ENCODE data around the gene SNAP29.
"Not testable (repeated sequence)": the region's sequence is repeated elsewhere in the genome, so short reads cannot be mapped to it uniquely, and the experiment has no call there.

SNAP29 gene

GRCh38 chr22:20858615-20859416 lies at the start of gene SNAP29, which contains the start of gene PI4KA:
TSS of gene SNAP29 (plus strand) at chr22:20859007. CDS start at chr22:20859111, 104 bp downstream.
TSS of gene PI4KA (minus strand) at chr22:20858811. CDS start at chr22:20858725, 86 bp downstream.
- in situ Hi-C loops (cut with MboI; ENCODE audit: low sequenced_read_pairs): no loop called here

DNA sequence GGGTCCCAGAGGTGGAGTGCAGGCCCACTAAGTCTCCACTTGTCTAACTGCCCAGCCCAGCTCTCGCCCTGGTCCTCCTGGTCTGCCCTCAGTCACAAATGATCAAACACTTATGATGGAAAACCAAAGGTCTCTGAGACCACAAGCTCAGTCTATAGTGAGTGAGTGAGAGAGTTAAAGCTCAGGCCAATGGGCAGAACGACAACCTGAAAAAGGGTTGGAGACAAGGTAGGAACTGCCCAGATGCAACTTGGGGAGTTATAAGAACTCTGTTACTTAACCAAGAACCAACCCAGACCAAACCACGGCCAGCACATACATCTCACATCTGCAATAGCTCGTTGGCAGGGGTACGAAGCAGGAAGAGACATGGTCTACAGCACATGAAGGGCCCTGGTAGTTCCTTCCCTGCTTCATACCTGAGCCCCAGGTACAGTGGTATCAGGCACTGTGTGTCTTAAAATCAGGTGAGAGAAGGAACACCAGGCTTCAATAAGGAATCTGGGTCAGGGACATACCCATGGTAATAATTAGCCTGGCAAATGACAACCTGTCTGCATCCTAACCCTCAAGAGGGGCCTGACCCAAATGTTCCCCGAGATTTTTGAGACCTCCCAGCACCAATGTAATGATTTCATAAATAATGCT lies 49.1 kb upstream of the SNAP29 start:
- in situ Hi-C loops (cut with MboI; ENCODE audit: low sequenced_read_pairs): no loop called here

- in situ Hi-C loops (cut with MboI; ENCODE audit: low sequenced_read_pairs): no loop called here
Observed at GRCh38 chr22:20810645-20811044, 48.2 kb upstream of the SNAP29 start.

- in situ Hi-C loops (cut with MboI; ENCODE audit: low sequenced_read_pairs): no loop called here
Observed at GRCh38 chr22:20811171-20811570, 47.6 kb upstream of the SNAP29 start.

DNA sequence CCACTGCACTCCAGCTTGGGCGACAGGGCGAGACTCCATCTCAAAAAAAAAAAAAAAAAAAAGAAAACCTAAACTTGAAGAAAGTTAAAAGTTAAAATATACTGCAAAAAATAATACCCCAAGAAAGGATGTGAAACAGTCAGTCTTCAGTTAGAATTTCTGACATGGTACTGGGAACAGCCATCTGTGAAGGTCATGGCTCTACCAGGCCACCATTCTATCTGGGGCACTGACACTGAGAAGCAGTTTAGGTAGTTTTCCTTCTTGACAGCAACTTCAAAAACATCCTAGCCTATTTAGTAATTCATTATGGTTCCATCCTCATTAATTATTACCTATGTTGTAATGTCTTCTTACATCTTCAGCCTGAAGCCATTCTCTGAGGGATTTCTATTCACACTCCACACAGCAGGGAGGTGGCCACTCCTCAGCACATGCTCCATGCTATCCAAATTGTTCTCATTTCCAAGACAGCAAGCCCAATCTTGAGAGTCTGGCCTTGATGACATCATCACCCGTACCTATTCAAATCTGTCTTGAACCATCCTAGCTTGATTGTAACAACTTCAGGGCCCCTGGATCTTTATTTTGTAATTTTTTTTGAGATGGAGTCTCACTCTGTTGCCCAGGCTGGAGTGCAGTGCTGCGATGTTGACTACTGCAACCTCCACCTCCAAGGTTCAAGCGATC lies 46.7 kb upstream of the SNAP29 start:
- in situ Hi-C loops (cut with MboI; ENCODE audit: low sequenced_read_pairs): no loop called here

- in situ Hi-C loops (cut with MboI; ENCODE audit: low sequenced_read_pairs): no loop called here
Observed at GRCh38 chr22:20813056-20813455, 45.8 kb upstream of the SNAP29 start.

- in situ Hi-C loops (cut with MboI; ENCODE audit: low sequenced_read_pairs): no loop called here
Observed at GRCh38 chr22:20814221-20814808, 44.5 kb upstream of the SNAP29 start.

GRCh38 chr22:20815477-20816050 lies 43.2 kb upstream of the SNAP29 start:
- in situ Hi-C loops (cut with MboI; ENCODE audit: low sequenced_read_pairs): no loop called here

DNA sequence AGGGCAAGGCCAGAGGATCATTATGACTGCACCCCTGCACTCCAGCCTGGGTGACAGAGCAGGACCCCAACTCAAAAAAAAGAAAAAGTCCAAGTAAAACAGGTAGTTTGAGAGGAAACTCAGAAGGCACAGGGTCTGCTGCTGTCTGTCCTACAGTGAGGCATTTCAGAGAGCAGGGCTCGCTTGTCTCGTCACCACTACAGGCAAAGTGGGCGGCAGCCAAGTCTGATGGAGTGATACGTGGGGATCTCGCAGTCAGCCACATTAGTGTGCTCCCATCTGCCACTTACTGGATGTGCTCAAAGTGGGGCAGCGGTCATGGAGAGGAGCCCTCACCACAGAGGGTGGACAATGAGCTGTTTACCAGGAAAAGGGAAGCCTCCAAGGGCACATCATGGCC lies 42.2 kb upstream of the SNAP29 start:
- in situ Hi-C loops (cut with MboI; ENCODE audit: low sequenced_read_pairs): no loop called here

- in situ Hi-C loops (cut with MboI; ENCODE audit: low sequenced_read_pairs): no loop called here
Observed at GRCh38 chr22:20818471-20818870, 40.3 kb upstream of the SNAP29 start.

DNA sequence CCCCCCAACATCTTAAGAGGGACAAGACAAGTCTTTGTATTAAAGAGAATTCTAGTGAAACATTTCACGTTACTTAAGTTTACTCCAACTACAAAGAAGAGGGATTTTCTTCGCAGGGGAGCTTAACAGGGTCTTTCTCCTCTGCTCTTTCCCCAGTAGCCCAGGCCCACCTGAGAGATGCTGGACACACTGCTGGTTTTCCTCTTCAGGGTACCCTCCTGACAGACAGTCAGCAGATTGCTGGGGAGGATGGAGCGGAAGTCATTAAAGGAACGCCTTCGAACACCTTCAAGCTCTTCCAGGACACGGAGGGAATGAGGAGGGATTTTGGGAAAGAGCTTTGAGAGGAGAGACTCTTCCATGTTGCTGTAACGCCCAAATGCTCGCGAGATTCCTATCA lies 39.3 kb upstream of the SNAP29 start:
- in situ Hi-C loops (cut with MboI; ENCODE audit: low sequenced_read_pairs): no loop called here

- in situ Hi-C loops (cut with MboI; ENCODE audit: low sequenced_read_pairs): not testable (repeated sequence)
Observed at GRCh38 chr22:20821717-20822239, 37.0 kb upstream of the SNAP29 start.

GRCh38 chr22:20822240-20822639 lies 36.6 kb upstream of the SNAP29 start:
- in situ Hi-C loops (cut with MboI; ENCODE audit: low sequenced_read_pairs): no loop called here

DNA sequence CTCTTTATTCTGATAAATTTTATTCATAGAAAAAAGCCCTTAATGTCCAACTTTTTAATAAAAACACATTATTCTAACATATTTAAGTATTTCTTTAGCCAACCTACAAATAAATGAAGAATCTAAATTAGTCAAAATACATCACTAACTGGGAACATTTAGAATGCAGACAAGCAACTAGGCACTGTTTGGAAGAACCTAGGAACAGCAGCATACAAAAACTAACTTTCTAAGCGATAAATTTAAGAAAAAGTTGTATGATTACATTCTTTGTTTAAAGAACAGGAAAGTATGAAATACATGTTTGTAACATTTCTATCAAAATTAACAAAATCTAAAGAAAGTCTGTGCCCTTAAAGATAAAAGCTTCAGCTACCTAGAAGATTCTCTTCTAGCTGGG lies 35.5 kb upstream of the SNAP29 start:
- in situ Hi-C loops (cut with MboI; ENCODE audit: low sequenced_read_pairs): no loop called here

DNA sequence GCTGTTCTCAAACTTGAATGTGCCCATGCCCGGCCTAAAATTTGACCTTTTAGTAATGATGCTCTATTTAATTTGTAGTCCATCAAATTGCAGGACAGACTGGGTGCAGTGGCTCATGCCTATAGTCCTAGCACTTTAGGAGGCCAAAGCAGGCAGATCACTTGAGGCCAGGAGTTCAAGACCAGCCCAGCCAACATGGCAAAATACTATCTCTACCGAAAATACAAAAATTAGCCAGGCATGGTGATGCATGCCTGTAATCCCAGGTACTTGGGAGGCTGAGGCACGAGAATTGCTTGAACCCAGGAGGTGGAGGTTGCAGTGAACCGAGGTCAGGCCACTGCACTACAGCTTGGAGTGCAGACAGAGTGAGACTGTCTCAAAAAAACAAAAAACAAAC lies 33.6 kb upstream of the SNAP29 start:
- in situ Hi-C loops (cut with MboI; ENCODE audit: low sequenced_read_pairs): not testable (repeated sequence)

DNA sequence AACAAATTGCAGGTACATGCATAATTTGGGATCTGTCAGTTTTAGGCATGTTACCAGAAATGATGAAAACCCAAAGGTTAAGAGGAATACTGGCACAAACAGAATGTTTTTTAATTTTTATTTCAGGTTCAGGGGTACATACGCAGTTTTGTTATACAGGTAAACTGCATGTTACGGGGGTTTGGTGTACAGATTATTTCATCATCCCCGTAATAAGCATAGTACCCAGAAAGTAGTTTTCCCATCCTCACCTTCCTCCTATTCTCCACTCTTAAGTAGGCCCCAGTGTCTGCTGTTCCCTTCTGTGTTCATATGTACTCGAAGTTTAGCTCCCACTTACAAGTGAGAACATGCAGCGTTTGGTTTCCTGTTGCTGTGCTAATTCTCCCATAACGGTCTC lies 33.2 kb upstream of the SNAP29 start:
- in situ Hi-C loops (cut with MboI; ENCODE audit: low sequenced_read_pairs): no loop called here

DNA sequence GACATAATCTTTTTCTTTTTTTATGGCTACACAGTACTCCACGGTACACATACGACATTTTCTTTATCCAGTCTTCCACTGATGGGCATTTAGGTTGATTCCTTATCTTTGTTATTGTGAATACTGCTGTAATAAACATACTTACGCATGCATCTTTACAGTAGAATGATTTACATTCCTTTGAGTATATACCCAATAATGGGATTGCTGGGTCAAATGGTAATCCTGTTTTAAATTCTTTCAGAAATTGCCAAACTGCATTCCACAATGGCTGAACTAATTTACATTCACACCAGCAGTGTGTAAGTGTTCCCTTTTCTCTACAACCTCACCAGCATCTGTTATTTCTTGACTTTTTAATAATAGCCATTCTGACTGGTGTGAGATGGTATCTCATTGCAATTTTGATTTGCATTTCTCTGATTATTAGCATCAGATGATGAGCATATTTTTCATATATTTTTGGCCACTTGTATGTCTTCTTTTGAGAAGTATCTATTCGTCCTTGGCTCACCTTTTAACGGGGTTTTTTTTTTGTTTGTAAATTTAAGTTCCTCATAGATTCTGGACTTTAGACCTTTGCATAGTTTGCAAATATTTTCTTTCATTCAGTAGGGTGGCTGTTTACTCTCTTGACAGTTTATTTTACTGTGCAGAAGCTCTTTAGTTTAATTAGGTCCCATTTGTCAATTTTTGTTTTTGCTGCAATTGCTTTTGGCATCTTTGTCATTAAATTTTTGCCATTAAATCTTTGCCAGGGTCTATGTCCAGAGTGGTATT lies 32.2 kb upstream of the SNAP29 start:
- in situ Hi-C loops (cut with MboI; ENCODE audit: low sequenced_read_pairs): not testable (repeated sequence)

- in situ Hi-C loops (cut with MboI; ENCODE audit: low sequenced_read_pairs): no loop called here
Observed at GRCh38 chr22:20829491-20830134, 29.2 kb upstream of the SNAP29 start.

DNA sequence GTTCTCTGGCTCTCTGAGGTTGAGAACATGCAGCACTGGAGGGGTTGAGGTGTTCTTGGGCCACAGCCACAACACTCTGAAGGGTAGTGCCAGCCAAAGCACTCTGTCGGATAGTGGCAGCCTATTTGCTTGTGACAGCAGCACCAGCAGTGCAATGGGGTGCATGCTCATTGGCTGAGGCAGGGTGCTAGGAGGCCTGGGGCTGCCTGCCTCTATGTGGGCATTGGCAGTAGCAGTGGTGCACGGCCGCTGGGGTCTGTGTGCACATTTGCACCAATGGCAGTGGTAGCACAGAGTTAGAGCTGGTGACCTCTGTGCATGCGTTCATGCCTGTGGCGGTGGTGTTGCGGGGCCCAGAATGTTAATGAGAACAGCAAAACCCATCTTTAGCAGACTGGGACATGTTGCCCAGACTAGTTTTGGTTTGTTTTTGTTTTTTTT lies 25.6 kb upstream of the SNAP29 start:
- in situ Hi-C loops (cut with MboI; ENCODE audit: low sequenced_read_pairs): no loop called here

All from HL-60/S4 (cell line).